Panc1 (cell line): Measurements from ENCODE around the gene UGT1A5.

Experiments used
- CTCF ChIP-seq: fragments of 450-650 bp; IDR thresholded peaks from 2 replicates; pipeline ENCODE4 v1.5.1; 2017; ENCODE audit warnings: mild to moderate bottlenecking
- POLR2AphosphoS5 ChIP-seq: IDR thresholded peaks from 2 replicates; pipeline ENCODE4 v1.6.1; 2012; ENCODE audit warnings: mild to moderate bottlenecking, low read depth, low read length, moderate library complexity
- REST ChIP-seq, 2 experiments: IDR thresholded peaks; 2 replicates each; pipeline ENCODE4 v1.6.1; 2011 to 2012; ENCODE audit warnings: low read depth in 2 of 2, control low read depth in 1 of 2, low read length in 1 of 2, mild to moderate bottlenecking in 1 of 2, moderate library complexity in 1 of 2; ENCODE audit not compliant: insufficient read depth in 1 of 2
- SIN3A ChIP-seq: IDR thresholded peaks from 2 replicates; pipeline ENCODE4 v1.6.1; 2012; ENCODE audit warnings: low read depth, mild to moderate bottlenecking, low read length, moderate library complexity, borderline replicate concordance; ENCODE audit not compliant: insufficient read depth

- TF ChIP-seq CTCF (no peak), POLR2AphosphoS5 (no peak), REST (IDR thresholded peaks at IDR 0.05; ENCODE audit: insufficient read depth in 1 of 2, low read depth in 2 of 2, low read length in 1 of 2) (no peak), SIN3A (no peak)
These were observed 86.5 kb downstream of the UGT1A5 start for GRCh38 chr2:233799087-233799665.
